HL-60 (cell line): Measurements from ENCODE around the gene TMEM131L.

Experiments used
- DNase-seq, 2 experiments: peaks; one replicate each; pipeline ENCODE4 v3.0.0-alpha.2; 2010 to 2020; ENCODE audit warnings: low read depth in 1 of 2, low spot score in 1 of 2
- H3K27ac ChIP-seq: fragments of 250-450 bp; sonication (Bioruptor Pico); replicated peaks from 2 replicates; pipeline ENCODE4 v1.5.1; 2020; ENCODE audit warnings: mild to moderate bottlenecking, moderate library complexity
- H3K27me3 ChIP-seq: fragments of 250-450 bp; sonication (Bioruptor Pico); 2 replicates; pipeline ENCODE4 v1.5.1; 2021; ENCODE audit warnings: mild to moderate bottlenecking, moderate library complexity; ENCODE audit not compliant: insufficient read depth, poor library complexity, severe bottlenecking
- H3K4me3 ChIP-seq: replicated peaks from 2 replicates; pipeline ENCODE4 v1.5.1; 2011; ENCODE audit warnings: mild to moderate bottlenecking, control low read depth, low read length; ENCODE audit not compliant: insufficient read depth
- CTCF ChIP-seq: IDR thresholded peaks from one replicate; pipeline ENCODE4 v1.5.1; 2011; ENCODE audit warnings: low read length, control low read depth, inconsistent platforms; ENCODE audit not compliant: insufficient read depth
- GABPA ChIP-seq: IDR thresholded peaks from 2 replicates; pipeline ENCODE4 v1.6.1; 2012; ENCODE audit warnings: low read depth
- POLR2AphosphoS5 ChIP-seq: IDR thresholded peaks from 2 replicates; pipeline ENCODE4 v1.6.1; 2012; ENCODE audit warnings: low read depth
- REST ChIP-seq: IDR thresholded peaks from 2 replicates; pipeline ENCODE4 v1.6.1; 2012; ENCODE audit warnings: low read depth; ENCODE audit not compliant: insufficient replicate concordance
- SPI1 ChIP-seq: IDR thresholded peaks from 2 replicates; pipeline ENCODE4 v1.6.1; 2012; ENCODE audit warnings: low read depth, mild to moderate bottlenecking, borderline replicate concordance

TMEM131L gene

GRCh38 chr4:153494562-153494961, 28.4 kb downstream of the TMEM131L start:
- Histone ChIP-seq H3K27ac (no peak overlapping the region), H3K27me3 (no peaks in the 10 kb centered on the region), H3K4me3 (no peak overlapping the region)
- TF ChIP-seq GABPA = no peak
- no peak for TF ChIP-seq CTCF
- no peak for TF ChIP-seq REST
- TF ChIP-seq SPI1 = no peak
- TF ChIP-seq POLR2AphosphoS5 = no peak
- no peak for DNase-seq

- TF ChIP-seq CTCF (no peak), REST (no peak), SPI1 (no peak), GABPA (no peak), POLR2AphosphoS5 (no peak)
- Histone ChIP-seq H3K4me3 (no peak overlapping the region), H3K27ac (no peak overlapping the region), H3K27me3 (no peaks in the 10 kb centered on the region)
- DNase-seq = no peak
These were observed 29.5 kb downstream of the TMEM131L start for GRCh38 chr4:153495480-153496193.

- Histone ChIP-seq H3K27ac (no peak overlapping the region), H3K4me3 (no peak overlapping the region), H3K27me3 (no peaks in the 10 kb centered on the region)
- no peak for DNase-seq
- no peak for TF ChIP-seq CTCF
These were observed 31.0 kb downstream of the TMEM131L start for GRCh38 chr4:153497091-153497531.
